Fibroblast of mammary gland (primary cell): ENCODE data around the gene ANKRD11.

Experiments used
- DNase-seq: peaks from one replicate; pipeline ENCODE4 v3.0.0-alpha.2; 2010; ENCODE audit warnings: low read depth
- H3K4me3 ChIP-seq: 2 replicates; pipeline ENCODE4 v1.5.1; 2011; ENCODE audit warnings: low read depth, mild to moderate bottlenecking, low read length, moderate library complexity; ENCODE audit not compliant: control insufficient read depth
- CTCF ChIP-seq: conservative IDR thresholded peaks from 2 replicates; pipeline ENCODE4 v1.5.1; 2011; ENCODE audit warnings: low read depth, low read length, inconsistent platforms; ENCODE audit not compliant: control insufficient read depth, insufficient read depth

Gene ANKRD11

DNA sequence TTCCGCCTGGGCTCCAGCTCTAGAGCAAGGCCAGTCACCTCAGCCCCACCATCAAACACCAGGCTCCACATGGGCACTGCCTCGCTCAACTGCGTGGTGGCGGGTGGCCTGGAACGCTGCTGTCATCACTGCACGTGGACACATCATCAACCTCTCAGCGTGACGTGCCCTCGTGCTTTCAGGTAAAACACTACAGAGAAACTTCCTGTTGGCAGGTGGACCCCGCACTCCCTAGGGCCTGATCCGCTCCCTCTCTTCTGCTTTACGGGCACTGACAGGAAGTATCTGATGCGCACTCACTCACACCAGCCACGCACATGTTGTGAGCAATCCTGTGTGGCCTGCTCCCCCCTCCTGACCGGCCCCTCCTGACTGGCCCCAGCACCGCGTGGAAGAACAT is 87.4 kb downstream of the ANKRD11 start:
- no peak overlapping the region for H3K4me3 ChIP-seq
- DNase-seq: peak; percentile 56
- TF ChIP-seq CTCF: no peak

DNA sequence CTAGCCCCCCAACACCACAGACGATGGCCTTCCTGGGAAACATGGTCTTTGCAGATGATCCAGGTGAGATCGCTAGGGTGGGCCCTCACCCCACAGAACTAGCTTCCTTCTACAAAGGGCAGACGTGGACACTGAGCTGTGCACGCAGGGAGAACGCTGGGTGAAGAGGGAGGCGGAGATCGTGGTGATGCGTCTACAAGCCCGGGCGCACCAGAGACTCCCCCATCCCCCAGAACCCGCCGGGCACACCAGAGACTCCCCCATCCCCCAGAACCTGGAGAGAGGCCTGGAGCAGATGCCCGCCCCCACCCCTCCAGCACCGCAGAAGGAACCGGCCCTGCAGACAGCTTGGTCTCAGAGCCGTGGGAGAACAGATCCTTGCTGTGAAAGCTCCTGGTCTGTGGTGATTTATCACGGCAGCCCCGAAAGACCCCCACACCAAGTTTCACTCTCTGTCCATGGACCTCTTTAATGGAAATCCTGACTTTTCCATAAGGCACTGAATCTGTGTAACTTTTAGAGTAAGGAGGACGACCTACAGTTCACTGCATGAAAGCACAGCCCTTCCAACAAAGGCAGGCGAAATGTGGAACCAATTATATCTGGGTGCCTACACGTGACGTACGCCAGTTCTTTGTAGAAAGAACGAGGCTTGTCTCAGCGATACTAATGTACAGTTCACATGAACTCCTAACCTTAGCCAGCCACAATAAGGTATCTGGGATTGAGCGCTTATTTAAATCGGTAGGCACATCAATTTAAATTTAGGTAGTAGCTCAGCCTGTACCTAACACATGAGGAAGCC is 88.5 kb downstream of the ANKRD11 start:
- peak overlapping the region; percentile 4 for H3K4me3 ChIP-seq
- DNase-seq: peak; percentile 96
- TF ChIP-seq CTCF: no peak

- no peak for DNase-seq
- H3K4me3 ChIP-seq: no peak overlapping the region
These were observed 89.2 kb downstream of the ANKRD11 start for GRCh38 chr16:89401205-89401604.

GRCh38 chr16:89400740-89401139 is 89.6 kb downstream of the ANKRD11 start:
- no peak overlapping the region for H3K4me3 ChIP-seq
- DNase-seq: no peak
- TF ChIP-seq CTCF: no peak

More at GRCh38 chr16:89401205-89401604, 89.2 kb downstream of the ANKRD11 start:
- no peak for TF ChIP-seq CTCF

- no peak overlapping the region for H3K4me3 ChIP-seq
- no peak for TF ChIP-seq CTCF
- DNase-seq: no peak
These were observed 91.4 kb downstream of the ANKRD11 start for GRCh38 chr16:89398924-89399323.

- TF ChIP-seq CTCF: no peak
- H3K4me3 ChIP-seq: no peak overlapping the region
- DNase-seq: no peak
These were observed 93.0 kb downstream of the ANKRD11 start for GRCh38 chr16:89397331-89397861.
